ENCODE data around the gene TRAPPC2L.

Gene TRAPPC2L

GRCh38 chr16:88838566-88838965, 18.4 kb upstream of the TRAPPC2L start:
- H3K4me3 ChIP-seq (ENCODE audit: control insufficient read depth, low read depth, low read length): no peak overlapping the region
- DNase-seq (ENCODE audit: low read depth): no peak
- no peak for TF ChIP-seq CTCF (conservative IDR thresholded peaks at IDR 0.05; ENCODE audit: control insufficient read depth, insufficient read depth, low read depth, low read length)

GRCh38 chr16:88839026-88839529, 17.8 kb upstream of the TRAPPC2L start:
- DNase-seq (ENCODE audit: low read depth): no peak
- no peak overlapping the region for H3K4me3 ChIP-seq (ENCODE audit: control insufficient read depth, low read depth, low read length)
- no peak for TF ChIP-seq CTCF (conservative IDR thresholded peaks at IDR 0.05; ENCODE audit: control insufficient read depth, insufficient read depth, low read depth, low read length)

- DNase-seq (ENCODE audit: low read depth): no peak
- no peak for TF ChIP-seq CTCF (conservative IDR thresholded peaks at IDR 0.05; ENCODE audit: control insufficient read depth, insufficient read depth, low read depth, low read length)
- H3K4me3 ChIP-seq (ENCODE audit: control insufficient read depth, low read depth, low read length): no peak overlapping the region
These were observed 17.0 kb upstream of the TRAPPC2L start for GRCh38 chr16:88839745-88840599.

GRCh38 chr16:88840600-88841215, 16.2 kb upstream of the TRAPPC2L start:
- no peak for DNase-seq (ENCODE audit: low read depth)
- TF ChIP-seq CTCF (conservative IDR thresholded peaks at IDR 0.05; ENCODE audit: control insufficient read depth, insufficient read depth, low read depth, low read length): no peak
- H3K4me3 ChIP-seq (ENCODE audit: control insufficient read depth, low read depth, low read length): no peak overlapping the region

- no peak overlapping the region for H3K4me3 ChIP-seq (ENCODE audit: control insufficient read depth, low read depth, low read length)
- no peak for TF ChIP-seq CTCF (conservative IDR thresholded peaks at IDR 0.05; ENCODE audit: control insufficient read depth, insufficient read depth, low read depth, low read length)
- no peak for DNase-seq (ENCODE audit: low read depth)
These were observed 15.2 kb upstream of the TRAPPC2L start for GRCh38 chr16:88841521-88842307.

- DNase-seq (ENCODE audit: low read depth): no peak
- H3K4me3 ChIP-seq (ENCODE audit: control insufficient read depth, low read depth, low read length): no peak overlapping the region
- no peak for TF ChIP-seq CTCF (conservative IDR thresholded peaks at IDR 0.05; ENCODE audit: control insufficient read depth, insufficient read depth, low read depth, low read length)
These were observed 14.6 kb upstream of the TRAPPC2L start for GRCh38 chr16:88842308-88842756.
